Hepatocyte (in vitro differentiated cells): ENCODE results near the gene PHOX2B.

Source experiments
- EZH2 ChIP-seq: fragments of 200-600 bp; sonication (generic); IDR thresholded peaks from 2 replicates; pipeline ENCODE4 v1.6.1; 2016; ENCODE audit warnings: antibody characterized with exemption, mild to moderate bottlenecking, borderline replicate concordance
- EZH2phosphoT487 ChIP-seq: fragments of 200-600 bp; sonication (generic); IDR thresholded peaks from one replicate; pipeline ENCODE4 v1.6.1; 2018; ENCODE audit warnings: antibody characterized with exemption, mild to moderate bottlenecking, low read depth, moderate library complexity; ENCODE audit not compliant: unreplicated experiment, severe bottlenecking
- TF ChIP-seq, protein P1 (sequence below): fragments of 200-600 bp; sonication (generic); IDR thresholded peaks from 2 replicates; pipeline ENCODE4 v1.5.1; 2016; ENCODE audit warnings: antibody characterized with exemption, mild to moderate bottlenecking; ENCODE audit not compliant: poor library complexity

DNA sequence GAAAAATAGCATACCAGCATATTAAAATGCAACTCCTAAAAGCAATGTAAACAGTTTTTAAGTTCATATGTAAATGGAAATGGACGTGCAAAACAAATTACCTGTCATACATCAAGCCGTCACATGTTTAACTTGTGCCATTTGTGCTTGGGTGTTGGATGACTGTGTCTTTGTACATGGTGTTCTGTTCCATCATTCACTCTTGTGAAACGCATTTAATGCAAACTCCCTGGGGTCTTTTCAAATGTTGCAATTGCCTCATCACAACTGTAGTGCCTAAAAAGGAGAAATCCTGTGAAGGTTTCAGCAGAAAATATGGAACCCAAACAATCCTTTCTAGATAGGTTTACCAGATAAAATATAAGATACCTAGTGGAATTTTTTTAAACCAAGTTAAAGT, 52.4 kb downstream of the PHOX2B start:
- TF ChIP-seq, protein P1, sequence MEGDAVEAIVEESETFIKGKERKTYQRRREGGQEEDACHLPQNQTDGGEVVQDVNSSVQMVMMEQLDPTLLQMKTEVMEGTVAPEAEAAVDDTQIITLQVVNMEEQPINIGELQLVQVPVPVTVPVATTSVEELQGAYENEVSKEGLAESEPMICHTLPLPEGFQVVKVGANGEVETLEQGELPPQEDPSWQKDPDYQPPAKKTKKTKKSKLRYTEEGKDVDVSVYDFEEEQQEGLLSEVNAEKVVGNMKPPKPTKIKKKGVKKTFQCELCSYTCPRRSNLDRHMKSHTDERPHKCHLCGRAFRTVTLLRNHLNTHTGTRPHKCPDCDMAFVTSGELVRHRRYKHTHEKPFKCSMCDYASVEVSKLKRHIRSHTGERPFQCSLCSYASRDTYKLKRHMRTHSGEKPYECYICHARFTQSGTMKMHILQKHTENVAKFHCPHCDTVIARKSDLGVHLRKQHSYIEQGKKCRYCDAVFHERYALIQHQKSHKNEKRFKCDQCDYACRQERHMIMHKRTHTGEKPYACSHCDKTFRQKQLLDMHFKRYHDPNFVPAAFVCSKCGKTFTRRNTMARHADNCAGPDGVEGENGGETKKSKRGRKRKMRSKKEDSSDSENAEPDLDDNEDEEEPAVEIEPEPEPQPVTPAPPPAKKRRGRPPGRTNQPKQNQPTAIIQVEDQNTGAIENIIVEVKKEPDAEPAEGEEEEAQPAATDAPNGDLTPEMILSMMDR, result no peak
- no peak for TF ChIP-seq EZH2
- no peak for TF ChIP-seq EZH2phosphoT487
